Muscle of back (tissue), 13 donors: ENCODE data around the gene RASSF4. TPM values are rescaled to one million over a fixed set of nuclear protein-coding genes. Genes with fewer than 3 reads are reported as not detected.

ENCODE experiments used
- DNase-seq, 3 donors: peaks; one replicate each; pipeline versions ENCODE4 v3.0.0 to v3.0.0-alpha.2; 2013
- long read RNA-seq, 9 donors: transcript quantifications; one replicate each; lab custom pipeline, GENCODE V29; 2026
- polyA plus RNA-seq, 10 donors: library from polyadenylated mRNA; unstranded; fragments of 120-200 nt; gene quantifications; one replicate each; pipeline ENCODE4 v1.2.1, GENCODE V29; 2013; ENCODE audit not compliant: insufficient read length in 10 of 10

RASSF4 gene, protein sequence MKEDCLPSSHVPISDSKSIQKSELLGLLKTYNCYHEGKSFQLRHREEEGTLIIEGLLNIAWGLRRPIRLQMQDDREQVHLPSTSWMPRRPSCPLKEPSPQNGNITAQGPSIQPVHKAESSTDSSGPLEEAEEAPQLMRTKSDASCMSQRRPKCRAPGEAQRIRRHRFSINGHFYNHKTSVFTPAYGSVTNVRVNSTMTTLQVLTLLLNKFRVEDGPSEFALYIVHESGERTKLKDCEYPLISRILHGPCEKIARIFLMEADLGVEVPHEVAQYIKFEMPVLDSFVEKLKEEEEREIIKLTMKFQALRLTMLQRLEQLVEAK
- polyA plus RNA-seq: 10 to 100 TPM; 46.5 to 89.1 (median 67.8) TPM
- long read RNA-seq, donor 1, transcript RASSF4-201 (11 exons, 3,641 nt): major isoform, 10 of 12 reads
- long read RNA-seq, donor 1, partial matches to known transcripts: 0 of 12 reads
- long read RNA-seq, donor 1, other reads (novel, unspliced or antisense): 0 of 12 reads
- long read RNA-seq, donor 2, transcript RASSF4-201 (11 exons, 3,641 nt): major isoform, 6 of 6 reads
- long read RNA-seq, donor 2, partial matches to known transcripts: 0 of 6 reads
- long read RNA-seq, donor 2, other reads (novel, unspliced or antisense): 0 of 6 reads
- long read RNA-seq, donor 3: 0 reads
- long read RNA-seq, donor 4, transcript RASSF4-201 (11 exons, 3,641 nt): major isoform, 11 of 12 reads
- long read RNA-seq, donor 4, partial matches to known transcripts: 0 of 12 reads
- long read RNA-seq, donor 4, other reads (novel, unspliced or antisense): 0 of 12 reads
- long read RNA-seq, donor 5, transcript RASSF4-201 (11 exons, 3,641 nt): major isoform, 6 of 10 reads
- long read RNA-seq, donor 5, partial matches to known transcripts: 0 of 10 reads
- long read RNA-seq, donor 5, other reads (novel, unspliced or antisense): 0 of 10 reads
- long read RNA-seq, donor 6, transcript RASSF4-201 (11 exons, 3,641 nt): major isoform, 13 of 14 reads
- long read RNA-seq, donor 6, partial matches to known transcripts: 0 of 14 reads
- long read RNA-seq, donor 6, other reads (novel, unspliced or antisense): 0 of 14 reads
- long read RNA-seq, donor 7, transcript RASSF4-201 (11 exons, 3,641 nt): major isoform, 8 of 10 reads
- long read RNA-seq, donor 7, partial matches to known transcripts: 0 of 10 reads
- long read RNA-seq, donor 7, other reads (novel, unspliced or antisense): 0 of 10 reads
- long read RNA-seq, donor 8, transcript RASSF4-201 (11 exons, 3,641 nt): major isoform, 5 of 5 reads
- long read RNA-seq, donor 8, partial matches to known transcripts: 0 of 5 reads
- long read RNA-seq, donor 8, other reads (novel, unspliced or antisense): 0 of 5 reads
- long read RNA-seq, donor 9, partial matches to known transcripts: 0 of 7 reads
- long read RNA-seq, donor 9, other reads (novel, unspliced or antisense): 6 of 7 reads

DNA sequence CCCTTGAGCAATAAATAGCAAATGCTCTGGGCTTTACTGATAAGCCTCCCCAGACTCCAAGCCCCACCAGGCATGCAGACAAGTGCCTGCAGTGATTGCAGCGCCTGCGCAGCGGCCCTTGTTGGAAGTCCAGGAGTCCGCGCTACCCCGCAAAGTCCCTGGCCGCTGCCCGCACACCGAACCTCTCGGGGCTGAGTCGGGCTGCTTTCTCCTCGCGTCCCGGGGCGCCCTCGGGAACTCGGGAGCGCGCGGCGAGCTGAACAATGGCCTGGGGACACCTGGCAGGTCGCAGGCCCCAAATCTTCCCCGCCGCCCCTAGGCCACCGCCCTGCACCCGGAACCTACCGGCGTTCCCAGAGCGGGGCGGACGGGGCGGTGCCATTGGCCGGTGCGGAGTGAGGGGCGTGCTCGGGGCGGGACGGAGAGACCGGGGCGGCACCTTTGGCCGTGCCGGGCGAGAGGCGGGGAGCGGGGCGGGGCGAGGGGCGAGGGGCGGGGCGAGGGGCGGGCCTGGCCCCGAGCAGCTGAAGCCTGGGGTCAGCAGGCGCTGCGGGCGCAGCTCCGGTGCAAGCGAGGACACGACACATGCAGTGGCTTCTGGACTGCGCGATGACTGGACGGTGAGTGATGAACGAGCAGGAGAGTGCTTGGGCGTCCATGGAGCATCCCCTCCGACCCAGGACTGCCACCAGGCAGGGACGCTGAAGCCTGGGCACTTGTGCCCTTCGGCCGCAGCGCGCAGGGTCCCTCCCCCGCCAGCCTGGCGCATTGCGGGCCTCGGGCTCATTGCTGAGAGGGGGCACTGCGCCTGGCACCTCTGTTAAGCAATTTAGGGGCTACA is at the start of gene RASSF4:
RASSF4 (plus strand) TSS at position 556 of the 841 bp plus-strand sequence. CDS start 10,401 bp downstream, outside the sequence.
- peak; percentile 81 to 93 (median 83) for DNase-seq

DNA sequence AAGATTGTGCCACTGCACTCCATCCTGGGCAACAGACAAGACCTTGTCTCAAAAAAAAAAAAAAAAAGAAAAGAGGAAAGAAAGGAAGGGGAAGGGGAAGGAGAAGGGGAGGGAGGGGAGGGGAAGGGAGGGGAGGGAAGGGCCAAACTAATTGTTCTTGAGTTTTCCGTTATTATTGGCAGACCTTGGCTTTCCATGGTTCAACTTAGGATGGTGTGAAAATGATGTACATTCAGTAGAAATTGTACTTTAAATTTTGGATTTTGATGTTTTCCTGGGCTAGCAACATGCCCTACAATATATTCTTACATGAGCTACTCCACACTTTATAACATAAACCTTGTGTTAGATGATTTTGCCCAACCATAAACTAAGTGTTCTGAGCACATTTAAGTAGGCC is 49.7 kb upstream of the RASSF4 start:
- no peak for DNase-seq

DNA sequence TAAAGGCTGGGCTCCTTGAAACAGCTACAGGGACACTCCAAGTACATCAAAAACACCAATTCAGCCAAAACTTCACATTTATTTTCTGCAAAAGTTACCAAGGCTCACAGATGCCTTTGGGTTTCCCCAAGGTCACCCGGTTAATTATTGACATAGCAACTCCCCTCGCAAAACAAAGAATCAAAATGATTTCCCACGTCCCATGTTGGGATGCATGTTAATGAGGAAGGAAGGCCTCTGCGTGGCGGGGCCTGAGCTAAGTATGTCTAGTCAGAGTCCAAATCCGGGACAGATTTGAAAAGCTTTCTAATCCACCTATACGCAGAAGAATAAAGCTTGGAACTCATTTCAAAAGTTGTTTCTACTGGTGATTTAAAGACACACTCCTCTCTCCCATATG is 49.0 kb upstream of the RASSF4 start:
- DNase-seq: no peak

DNA sequence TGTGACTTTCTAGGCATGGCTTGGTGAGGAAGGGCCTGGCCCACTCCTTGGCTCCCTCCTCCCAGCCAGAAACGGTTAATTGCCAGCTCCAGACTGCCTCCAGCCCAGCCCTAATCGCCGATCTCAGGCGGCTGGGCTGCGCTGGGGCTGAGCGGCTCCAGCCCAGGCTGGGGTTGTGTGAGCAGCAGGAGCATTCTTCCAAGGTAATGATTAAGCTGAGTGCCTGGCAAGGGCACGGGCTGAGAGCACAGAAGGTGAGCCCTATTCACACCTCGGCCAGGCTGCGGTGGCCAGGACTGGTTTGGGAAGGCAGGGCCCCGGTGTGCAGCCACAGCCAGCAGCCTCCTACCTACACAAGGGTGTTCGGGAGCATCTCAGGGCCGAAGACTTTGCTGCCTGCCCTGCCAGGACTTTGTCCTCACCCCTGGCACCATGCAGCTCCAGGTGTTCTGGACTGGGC is 48.5 kb upstream of the RASSF4 start, which contains the start of gene TMEM72:
TMEM72 (plus strand) TSS at position 257 of the 460 bp plus-strand sequence; CDS start at position 433, 176 bp downstream.
- peak in 1 of 3 donors; percentile 64 for DNase-seq

DNA sequence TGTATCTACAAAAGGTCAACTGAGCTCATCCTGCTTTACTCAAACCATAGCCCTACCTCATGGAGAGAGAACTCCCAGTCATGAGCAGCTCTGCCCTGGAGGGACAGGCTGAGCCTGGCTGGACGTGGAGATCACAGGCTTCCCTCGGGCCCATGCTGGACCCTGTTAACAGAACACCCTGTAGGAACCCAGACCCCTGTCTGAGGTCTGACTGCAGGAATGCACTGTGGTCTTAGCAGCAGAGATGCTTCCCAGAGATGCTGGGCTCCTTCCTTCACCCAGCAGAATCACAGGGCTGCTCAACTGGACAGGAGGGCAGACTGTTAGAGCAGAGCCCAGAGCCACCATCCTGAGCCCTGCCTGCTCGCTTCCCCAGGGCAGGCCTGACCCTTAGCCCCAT is 47.7 kb upstream of the RASSF4 start:
- no peak for DNase-seq

DNA sequence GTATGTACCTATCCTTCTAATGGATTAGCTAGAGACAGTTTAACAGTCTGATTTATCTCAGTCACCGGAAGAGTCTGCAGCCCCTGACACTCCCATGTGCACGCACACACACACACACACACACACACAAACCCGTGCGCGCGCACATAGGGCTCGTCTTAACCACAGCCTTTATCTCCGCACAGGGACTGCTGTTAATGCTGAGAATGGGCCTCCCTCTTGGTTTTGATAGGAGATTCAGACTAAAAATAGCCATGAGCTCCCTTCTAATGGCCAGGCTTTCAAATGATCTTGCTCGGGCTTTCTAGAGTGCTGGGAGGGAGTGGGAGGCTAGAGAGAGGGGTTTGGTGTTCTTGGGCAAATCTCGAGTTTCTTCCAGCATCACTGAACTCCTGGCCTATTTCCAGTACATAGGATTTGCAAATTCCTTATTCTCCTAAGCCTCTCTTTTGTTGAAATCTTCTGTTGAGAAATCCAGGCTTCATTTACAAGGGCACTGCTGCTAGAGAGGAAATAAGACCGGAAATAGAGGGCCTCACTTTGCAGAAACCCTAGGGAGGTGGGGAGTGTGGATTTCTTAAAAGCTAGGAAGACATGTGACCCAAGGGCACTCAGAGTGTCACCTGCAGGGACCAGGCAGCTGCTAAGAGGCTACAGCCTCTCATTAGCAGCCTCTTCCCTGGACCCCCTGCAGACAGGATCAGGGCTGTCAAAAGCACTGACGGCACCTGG is 46.1 kb upstream of the RASSF4 start:
- DNase-seq: peak in 1 of 3 donors; percentile 61

DNA sequence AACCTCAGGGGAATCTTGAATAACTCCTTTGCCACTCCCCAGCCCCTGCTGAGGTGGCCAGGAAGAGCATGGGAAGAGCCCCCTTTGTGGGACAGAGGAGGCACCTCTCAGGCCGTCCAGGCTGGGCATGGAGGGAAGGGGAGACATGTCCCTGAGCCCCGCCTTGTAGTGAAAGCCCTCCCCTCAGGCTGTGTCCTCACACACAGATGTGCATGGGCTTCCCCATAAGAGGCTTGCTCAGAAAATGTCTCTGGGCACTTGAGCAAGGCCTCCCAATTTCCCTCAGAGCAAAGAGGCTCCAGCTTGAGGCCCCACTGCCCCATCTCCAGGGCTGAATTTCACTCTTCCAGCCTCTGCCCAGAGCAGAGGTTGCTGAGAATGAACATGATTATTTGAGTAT is 44.7 kb upstream of the RASSF4 start:
- no peak for DNase-seq

DNA sequence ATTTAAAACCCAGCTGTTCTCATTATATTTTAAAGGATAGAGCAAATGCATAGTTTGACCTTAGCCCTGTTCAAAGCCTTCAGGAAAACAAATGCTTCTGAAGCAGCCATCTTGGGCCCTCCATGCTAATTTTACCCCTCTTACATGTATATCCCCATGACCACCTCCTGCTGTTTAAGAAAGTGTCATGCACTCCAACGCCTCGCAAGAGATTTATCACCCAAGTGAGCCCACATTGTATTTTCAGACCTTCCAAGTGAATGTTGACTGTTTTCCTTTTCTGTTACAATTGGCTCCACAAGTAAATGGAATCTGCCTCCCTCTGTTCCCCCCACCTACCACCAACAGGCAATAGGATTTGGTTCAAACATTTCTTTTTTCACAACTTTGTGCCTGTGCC is 43.2 kb upstream of the RASSF4 start:
- no peak for DNase-seq

DNA sequence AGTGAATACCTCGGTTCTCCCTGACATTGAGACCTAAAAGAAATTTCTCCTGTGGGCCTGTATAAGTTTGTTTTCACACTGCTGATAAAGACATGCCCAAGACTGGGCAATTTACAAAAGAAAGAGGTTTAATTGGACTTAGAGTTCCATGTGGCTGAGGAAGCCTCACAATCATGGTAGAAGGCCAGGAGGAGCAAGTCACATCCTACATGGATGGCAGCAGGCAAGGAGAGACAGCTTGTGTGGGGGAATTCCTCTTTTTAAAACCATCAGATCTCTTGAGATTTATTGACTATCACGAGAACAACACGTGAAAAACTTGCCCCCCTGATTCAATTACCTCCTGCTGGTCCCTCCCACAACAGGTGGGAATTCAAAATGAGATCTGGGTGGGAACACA is 41.8 kb upstream of the RASSF4 start:
- no peak for DNase-seq

DNA sequence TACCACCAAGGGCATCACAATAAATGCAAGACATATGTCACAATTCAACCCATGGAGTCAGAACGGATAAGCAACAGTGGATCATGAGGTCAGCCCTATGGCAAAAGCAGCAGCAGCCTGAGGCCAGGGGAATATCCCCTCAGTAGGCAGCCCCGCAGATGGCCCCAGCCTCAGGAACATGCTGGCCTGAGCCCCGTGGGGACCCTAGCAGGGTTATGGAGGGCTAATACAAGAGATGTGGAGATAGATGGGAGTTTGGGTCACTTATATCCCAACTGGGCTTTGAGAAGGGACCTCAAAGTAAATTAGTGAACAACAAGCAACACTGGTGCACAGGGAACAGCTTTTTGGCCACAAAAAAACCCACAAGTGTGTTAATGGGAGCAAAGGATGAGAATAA is 39.4 kb upstream of the RASSF4 start:
- no peak for DNase-seq

DNA sequence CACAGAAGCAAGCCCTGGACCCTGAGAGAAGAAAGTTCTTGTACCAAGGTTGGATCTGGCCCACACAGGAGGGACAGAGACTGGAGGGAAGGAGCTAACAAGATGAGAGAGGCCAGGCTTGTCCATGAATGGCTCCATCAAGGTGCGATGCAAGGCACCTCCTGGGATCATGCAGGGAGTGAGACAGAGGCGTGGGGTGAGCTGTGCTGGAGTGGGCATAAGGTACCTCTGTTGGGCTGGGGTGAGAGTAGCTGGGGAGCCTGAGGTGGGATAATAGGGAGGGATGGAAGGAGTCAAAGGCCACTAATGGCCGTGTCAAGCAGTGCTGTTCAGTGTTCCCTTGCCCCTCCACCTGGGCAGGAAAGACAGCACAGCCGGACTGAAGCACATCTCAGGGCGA is 38.5 kb upstream of the RASSF4 start:
- no peak for DNase-seq

DNA sequence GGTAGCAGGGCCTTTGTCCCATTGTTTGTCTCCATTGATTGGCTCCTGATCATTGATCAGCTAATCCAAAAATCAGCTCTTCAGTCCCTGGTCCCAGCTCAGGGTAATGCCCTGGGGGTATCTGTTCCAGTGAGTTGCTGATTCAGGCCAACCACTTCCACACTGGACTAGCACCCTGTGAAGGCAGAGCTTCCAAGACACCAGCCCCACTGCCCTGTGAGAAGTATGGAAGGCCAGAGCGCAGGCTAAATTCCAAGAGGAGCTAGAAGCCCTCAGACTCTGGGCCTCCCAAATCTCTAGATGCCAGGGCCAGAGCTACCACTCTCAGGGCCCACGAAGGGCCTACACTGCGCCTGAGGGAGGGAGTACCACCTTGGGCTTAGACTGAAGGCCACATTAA is 38.1 kb upstream of the RASSF4 start:
- DNase-seq: no peak

DNA sequence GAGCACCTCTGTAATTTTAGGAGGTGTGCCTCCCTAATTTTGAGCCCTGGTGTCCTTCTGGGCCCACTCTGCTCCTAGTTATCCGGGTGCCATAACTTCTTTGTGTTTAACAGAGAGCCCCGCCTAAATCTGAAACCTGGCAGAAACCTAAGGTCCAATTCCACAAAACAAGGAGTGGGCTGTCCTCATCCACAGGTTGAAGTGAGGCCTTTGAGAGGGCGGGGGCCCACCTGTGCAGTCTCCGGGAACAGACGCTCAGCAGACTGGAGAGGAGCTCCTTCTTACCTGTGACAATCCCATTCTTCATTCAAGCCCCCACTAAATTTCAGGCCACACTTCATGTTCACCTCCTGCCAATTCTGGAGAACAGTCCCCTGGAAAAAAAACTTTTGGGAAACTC is 37.6 kb upstream of the RASSF4 start:
- DNase-seq: no peak

DNA sequence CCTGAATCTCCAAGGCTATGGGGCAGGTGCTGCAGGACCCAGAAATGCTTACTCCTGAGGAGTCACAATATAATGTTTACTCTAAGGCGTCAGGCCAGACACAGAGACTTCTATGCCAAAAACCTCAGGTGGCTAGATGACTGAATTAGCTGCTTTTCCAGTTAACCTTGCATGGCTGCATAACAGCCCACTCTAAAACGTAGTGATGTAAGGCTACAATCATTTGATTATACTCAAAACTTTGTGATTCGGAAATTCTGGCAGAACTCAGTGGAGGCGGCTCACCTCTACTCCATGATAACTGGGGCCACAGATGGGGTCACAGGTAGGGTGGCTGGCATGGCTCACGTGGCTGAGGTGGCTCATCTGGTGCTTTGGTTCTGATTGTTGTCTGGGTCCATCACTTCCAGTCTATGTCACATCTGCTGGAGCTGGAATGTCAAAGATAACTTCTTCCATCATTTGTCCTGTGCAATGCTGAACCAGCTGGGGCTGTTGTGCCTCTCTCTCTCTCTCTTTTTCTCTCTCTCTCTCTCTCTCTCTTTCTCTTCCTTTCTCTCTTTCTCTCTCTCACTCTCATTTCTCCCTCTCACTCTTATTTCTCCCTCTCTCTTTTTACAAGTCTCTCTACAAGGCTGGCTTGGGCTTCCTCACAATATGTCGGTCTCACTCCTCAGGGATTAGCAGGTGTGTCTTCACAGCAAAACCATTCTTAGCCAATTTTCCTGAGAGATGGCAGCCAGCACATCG is 36.6 kb upstream of the RASSF4 start:
- DNase-seq: no peak

DNA sequence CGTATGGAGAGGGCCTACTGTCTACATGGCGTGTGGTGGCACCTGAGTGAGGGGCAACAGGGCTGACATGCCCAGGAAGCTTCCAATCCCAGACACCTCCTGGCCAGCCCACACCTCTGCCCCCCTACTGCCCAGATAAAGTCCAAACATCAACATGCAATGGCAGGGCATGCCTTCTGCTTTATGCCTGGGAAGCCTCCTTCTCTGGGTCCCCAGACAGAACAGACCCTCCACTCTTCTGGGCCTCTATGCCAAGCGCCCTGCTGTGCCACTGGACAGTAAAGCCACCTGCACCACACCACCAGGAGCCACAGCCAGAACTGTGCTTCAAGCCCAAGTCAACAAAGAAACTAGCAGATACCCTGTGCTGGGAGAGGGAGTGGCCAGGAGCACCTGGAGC is 36.0 kb upstream of the RASSF4 start:
- DNase-seq: no peak

DNA sequence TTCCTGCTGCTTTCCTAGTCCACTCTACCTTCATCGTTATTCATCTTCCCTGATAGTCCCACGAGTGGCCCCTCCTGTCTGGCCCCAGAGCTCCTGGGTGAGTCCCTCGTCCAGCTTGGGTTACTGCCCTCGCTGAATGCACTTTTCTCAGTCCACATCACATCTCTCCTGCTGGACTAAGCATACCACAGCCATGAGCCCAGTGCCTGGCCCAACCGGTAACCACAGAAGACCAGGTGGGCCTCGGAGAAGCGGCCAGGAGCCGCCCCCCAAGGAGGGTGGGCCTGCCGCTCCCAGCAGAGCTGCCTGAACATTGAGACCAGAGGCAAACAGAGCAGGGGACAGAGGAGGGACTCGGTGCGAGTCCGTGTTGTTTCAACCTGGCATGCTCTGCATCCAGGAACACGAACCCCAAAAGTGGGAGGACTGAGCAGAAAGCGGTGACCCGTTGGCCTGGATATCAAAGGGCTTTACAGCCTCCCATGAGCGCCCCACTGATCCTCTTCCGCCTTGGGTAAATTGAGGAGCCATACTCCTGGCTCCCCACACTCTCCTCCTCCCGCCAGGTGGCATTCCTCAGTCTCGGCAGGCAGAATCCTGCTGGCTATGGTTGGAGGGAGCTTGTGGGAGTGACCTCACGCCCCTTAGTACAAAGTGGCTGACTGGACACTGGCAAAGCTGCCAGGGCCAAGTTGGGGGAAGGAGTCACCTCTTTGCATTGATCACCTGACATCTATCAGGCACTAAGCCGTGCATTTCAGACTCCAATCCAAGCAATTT is 35.2 kb upstream of the RASSF4 start:
- DNase-seq: no peak

DNA sequence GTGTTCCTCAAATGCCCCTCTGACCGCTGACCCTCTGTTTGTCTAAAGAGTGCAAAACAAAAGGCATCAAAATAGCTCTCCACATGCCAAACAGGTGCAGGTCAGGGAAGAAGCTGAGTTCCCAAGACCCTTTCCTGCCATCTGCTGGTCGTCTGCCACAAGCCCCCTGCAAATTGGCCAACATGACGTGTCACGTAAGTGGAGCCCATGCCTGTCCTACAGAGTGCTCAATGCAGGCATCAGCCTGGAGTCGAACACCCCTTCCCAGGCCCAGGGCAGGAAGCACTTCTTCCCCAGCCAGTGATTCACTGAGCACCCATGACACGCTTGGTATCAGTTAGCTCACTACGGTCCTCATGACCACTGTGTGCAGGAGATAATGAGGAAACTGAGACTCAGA is 34.4 kb upstream of the RASSF4 start:
- no peak for DNase-seq
